Body of pancreas (tissue), 4 donors: Measurements from ENCODE around the gene MBTPS1.

Source experiments
- CTCF ChIP-seq, 7 experiments: fragments of 450-650 bp in 4 of 7; fragments of 200-600 bp in 3 of 7; sonication (generic) in 3 of 7; IDR thresholded peaks; one replicate each; pipeline ENCODE4 v1.5.1; 2016 to 2019; ENCODE audit warnings: antibody characterized with exemption in 7 of 7
- POLR2A ChIP-seq, 3 donors: fragments of 450-650 bp; IDR thresholded peaks; one replicate each; pipeline ENCODE4 v1.6.1; 2016; ENCODE audit warnings: antibody characterized with exemption in 3 of 3, mild to moderate bottlenecking in 2 of 3

- TF ChIP-seq CTCF (IDR thresholded peaks at IDR 0.05) (no peak), POLR2A (IDR thresholded peaks at IDR 0.05) (no peak)
Measured at GRCh38 chr16:84058664-84059063, 58.1 kb downstream of the MBTPS1 start.
